NCI-H146 treated with DMSO at 0.1 percent for 48 hours (cell line): ENCODE results near the gene DDX50.
"Not testable (repeated sequence)": the region's sequence is repeated elsewhere in the genome, so short reads cannot be mapped to it uniquely, and the experiment has no call there.

Source experiments
- DNase-seq: peaks from one replicate; lab custom pipeline; 2025; ENCODE audit not compliant: unreplicated experiment; lab: John Stamatoyannopoulos, UW

DDX50 gene

GRCh38 chr10:68979738-68980137 lies 78.6 kb downstream of the DDX50 start:
- not testable (repeated sequence) for DNase-seq

GRCh38 chr10:68981074-68981473 lies 80.0 kb downstream of the DDX50 start:
- DNase-seq: no peak

GRCh38 chr10:68982389-68982788 lies 81.3 kb downstream of the DDX50 start:
- no peak for DNase-seq

- no peak for DNase-seq
Measured at GRCh38 chr10:68987611-68988010, 86.5 kb downstream of the DDX50 start.

- DNase-seq: peak; percentile 97
Measured at GRCh38 chr10:68988530-68989316, 87.6 kb downstream of the DDX50 start, which contains the start of gene KIFBP. Gene KIFBP, plus strand, starts transcription at chr10:68988803. Its CDS starts 30 bp downstream, at chr10:68988833.

GRCh38 chr10:68989317-68989990 lies 88.3 kb downstream of the DDX50 start:
- no peak for DNase-seq

- DNase-seq: no peak
Measured at GRCh38 chr10:68992636-68993440, 91.7 kb downstream of the DDX50 start.
